Right forelimb (tissue), 1 donor: ENCODE measurements around the gene TEC.

Source experiments
- DNase-seq: peaks from one replicate; pipeline ENCODE4 v3.0.0-alpha.2; 2018

The TEC gene

GRCh38 chr4:48153791-48154550 lies 115.7 kb downstream of the TEC start:
- DNase-seq, result no peak

GRCh38 chr4:48152259-48152658 lies 117.4 kb downstream of the TEC start:
- no peak for DNase-seq

- no peak for DNase-seq
Observed at GRCh38 chr4:48149827-48150370, 119.7 kb downstream of the TEC start.

- no peak for DNase-seq
Observed at GRCh38 chr4:48147621-48148020, 122.0 kb downstream of the TEC start.

- no peak for DNase-seq
Observed at GRCh38 chr4:48141048-48141447, 128.6 kb downstream of the TEC start.

GRCh38 chr4:48139691-48140090 lies 129.9 kb downstream of the TEC start:
- DNase-seq, result no peak

- DNase-seq, result no peak
Observed at GRCh38 chr4:48138936-48139335, 130.7 kb downstream of the TEC start.

- no peak for DNase-seq
Observed at GRCh38 chr4:48138511-48138910, 131.1 kb downstream of the TEC start.

- DNase-seq, result no peak
Observed at GRCh38 chr4:48137846-48138245, 131.8 kb downstream of the TEC start.

- DNase-seq, result no peak
Observed at GRCh38 chr4:48134081-48134480, 135.6 kb downstream of the TEC start, which contains the start of gene TXK. Gene TXK, minus strand, starts transcription at chr4:48134250. Its CDS starts 80 bp downstream, at chr4:48134170.

- DNase-seq, result no peak
Observed at GRCh38 chr4:48133669-48134068, 136.0 kb downstream of the TEC start.

GRCh38 chr4:48131736-48132135 lies 137.9 kb downstream of the TEC start:
- DNase-seq, result no peak

GRCh38 chr4:48130100-48130499 lies 139.5 kb downstream of the TEC start:
- DNase-seq, result no peak

- DNase-seq, result no peak
Observed at GRCh38 chr4:48129307-48130014, 140.2 kb downstream of the TEC start.

GRCh38 chr4:48127682-48128404 lies 141.8 kb downstream of the TEC start:
- peak; percentile 52 for DNase-seq

GRCh38 chr4:48127231-48127630 lies 142.4 kb downstream of the TEC start:
- DNase-seq, result no peak

GRCh38 chr4:48126621-48127020 lies 143.0 kb downstream of the TEC start:
- DNase-seq, result no peak

- DNase-seq, result no peak
Observed at GRCh38 chr4:48124870-48125269, 144.8 kb downstream of the TEC start.

GRCh38 chr4:48122756-48123155 lies 146.9 kb downstream of the TEC start:
- DNase-seq, result no peak

GRCh38 chr4:48121180-48121579 lies 148.5 kb downstream of the TEC start:
- DNase-seq, result no peak

GRCh38 chr4:48120132-48120531 lies 149.5 kb downstream of the TEC start:
- DNase-seq, result no peak

- DNase-seq, result no peak
Observed at GRCh38 chr4:48119646-48120045, 150.0 kb downstream of the TEC start.

- no peak for DNase-seq
Observed at GRCh38 chr4:48118081-48118480, 151.6 kb downstream of the TEC start.
